Stimulated activated CD4-positive, alpha-beta T cell treated with anti-CD3 and anti-CD28 coated beads, TNF-alpha, amount 100 ng/mL, for 1 hour (primary cell): Measurements from ENCODE around the gene DCLK2.

Experiments used
- DNase-seq, 3 donors: peaks; one replicate each; pipeline ENCODE4 v3.0.0-alpha.2; 2020; ENCODE audit warnings: low read depth in 3 of 3, low spot score in 1 of 3

The DCLK2 gene

GRCh38 chr4:150115851-150116250, 37.6 kb downstream of the DCLK2 start:
- DNase-seq, result no peak

GRCh38 chr4:150116506-150116905, 38.3 kb downstream of the DCLK2 start:
- no peak for DNase-seq

- DNase-seq, result no peak
Observed at GRCh38 chr4:150117094-150117493, 38.8 kb downstream of the DCLK2 start.

GRCh38 chr4:150117629-150118028, 39.4 kb downstream of the DCLK2 start:
- no peak for DNase-seq

GRCh38 chr4:150119492-150119891, 41.2 kb downstream of the DCLK2 start:
- DNase-seq, result no peak

GRCh38 chr4:150123087-150123486, 44.8 kb downstream of the DCLK2 start:
- DNase-seq, result no peak

- DNase-seq, result no peak
Observed at GRCh38 chr4:150123796-150124677, 45.8 kb downstream of the DCLK2 start.

GRCh38 chr4:150126201-150126863, 48.1 kb downstream of the DCLK2 start:
- no peak for DNase-seq

- DNase-seq, result no peak
Observed at GRCh38 chr4:150126864-150127203, 48.6 kb downstream of the DCLK2 start.

- DNase-seq, result no peak
Observed at GRCh38 chr4:150127757-150128156, 49.5 kb downstream of the DCLK2 start.

GRCh38 chr4:150130933-150131332, 52.7 kb downstream of the DCLK2 start:
- DNase-seq, result no peak

GRCh38 chr4:150131581-150132228, 53.5 kb downstream of the DCLK2 start:
- no peak for DNase-seq

GRCh38 chr4:150133605-150134004, 55.4 kb downstream of the DCLK2 start:
- no peak for DNase-seq

- DNase-seq, result no peak
Observed at GRCh38 chr4:150135134-150135772, 57.0 kb downstream of the DCLK2 start.

GRCh38 chr4:150136036-150136435, 57.8 kb downstream of the DCLK2 start:
- no peak for DNase-seq

GRCh38 chr4:150136481-150136880, 58.2 kb downstream of the DCLK2 start:
- DNase-seq, result no peak

- no peak for DNase-seq
Observed at GRCh38 chr4:150139297-150139865, 61.1 kb downstream of the DCLK2 start.

GRCh38 chr4:150140774-150141400, 62.6 kb downstream of the DCLK2 start:
- no peak for DNase-seq

GRCh38 chr4:150141756-150142155, 63.5 kb downstream of the DCLK2 start:
- no peak for DNase-seq

- DNase-seq, result no peak
Observed at GRCh38 chr4:150142831-150143230, 64.6 kb downstream of the DCLK2 start.
